MCF 10A (cell line): ENCODE results near the gene SRSF2. TPM values are rescaled to one million over a fixed set of nuclear protein-coding genes. Genes with fewer than 3 reads are reported as not detected.

ENCODE experiments used
- BruUV-seq: library from RNA; stranded (reverse); fragments of 400-500 nt; replicated peaks from 2 replicates; lab custom pipeline; 2021; lab: Mats Ljungman, UMichigan
- CTCF ChIA-PET: fragments of 300-600 bp; sonication (Branson Sonifier 250); formaldehyde crosslinking; extraction: SDS; loops from one replicate; lab custom pipeline; 2021; ENCODE audit warnings: antibody characterized with exemption, inconsistent platforms; lab: Yijun Ruan, JAX
- POLR2A ChIA-PET: fragments of 300-600, 350-650 bp; sonication (Branson Sonifier 250); formaldehyde crosslinking; extraction: SDS; loops from one replicate; lab custom pipeline; 2020; ENCODE audit warnings: antibody characterized with exemption, inconsistent platforms; lab: Yijun Ruan, JAX
- DNase-seq: peaks from one replicate; pipeline ENCODE4 v3.0.0-alpha.2; 2018; ENCODE audit not compliant: unreplicated experiment
- H3K27ac Mint-ChIP-seq: one replicate; pipeline ENCODE4 v1.8.0; 2022; ENCODE audit warnings: mild to moderate bottlenecking, low read depth, mixed read lengths; ENCODE audit not compliant: unreplicated experiment
- H3K27me3 Mint-ChIP-seq: one replicate; pipeline ENCODE4 v1.8.0; 2022; ENCODE audit warnings: mixed read lengths; ENCODE audit not compliant: insufficient read depth, unreplicated experiment
- H3K36me3 Mint-ChIP-seq: one replicate; pipeline ENCODE4 v1.8.0; 2022; ENCODE audit warnings: mild to moderate bottlenecking, moderate library complexity, mixed read lengths; ENCODE audit not compliant: insufficient read depth, unreplicated experiment
- H3K4me1 Mint-ChIP-seq: one replicate; pipeline ENCODE4 v1.8.0; 2022; ENCODE audit warnings: mixed read lengths; ENCODE audit not compliant: insufficient read depth, unreplicated experiment
- H3K4me3 Mint-ChIP-seq: one replicate; pipeline ENCODE4 v1.8.0; 2022; ENCODE audit warnings: mild to moderate bottlenecking, moderate library complexity, mixed read lengths; ENCODE audit not compliant: unreplicated experiment
- H3K9me3 Mint-ChIP-seq: one replicate; pipeline ENCODE4 v1.8.0; 2022; ENCODE audit warnings: mixed read lengths; ENCODE audit not compliant: unreplicated experiment
- intact Hi-C: fragments of 100-400 bp; cut with micrococcal nuclease; formaldehyde crosslinking; loops from 2 replicates; pipeline ENCODE4 v1.14.1; 2022
- total RNA-seq: library from RNA; stranded (reverse); gene quantifications from 2 replicates; pipeline ENCODE4 v1.2.3, GENCODE V29; 2022
- TF ChIP-seq, protein P1 (sequence below): fragments of 200-600 bp; IDR thresholded peaks from one replicate; pipeline ENCODE4 v1.8.0; 2022; ENCODE audit warnings: antibody characterized with exemption, mild to moderate bottlenecking; ENCODE audit not compliant: unreplicated experiment

Gene SRSF2
- total RNA-seq, 1 experiment from 2014 or later = 168 TPM

DNA sequence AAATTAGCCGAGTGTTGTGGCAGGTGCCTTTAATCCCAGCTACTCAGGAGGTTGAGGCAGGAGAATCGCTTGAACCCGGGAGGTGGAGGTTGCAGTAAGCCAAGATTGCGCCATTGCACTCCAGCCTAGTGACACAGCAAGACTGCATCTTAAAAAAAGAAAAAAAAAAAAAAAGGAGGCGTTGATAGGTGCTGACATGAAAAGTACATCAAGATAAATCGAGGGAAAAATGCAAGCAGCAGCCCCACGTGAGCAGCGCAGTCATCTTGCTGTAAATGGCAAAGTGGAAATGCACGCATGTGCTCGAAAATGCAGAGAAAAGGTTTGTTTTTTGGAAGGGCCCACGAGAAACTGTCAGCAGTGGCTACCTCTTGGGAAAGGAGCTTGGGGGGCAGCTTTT lies 47.3 kb downstream of the SRSF2 start:
- TF ChIP-seq, protein P1, sequence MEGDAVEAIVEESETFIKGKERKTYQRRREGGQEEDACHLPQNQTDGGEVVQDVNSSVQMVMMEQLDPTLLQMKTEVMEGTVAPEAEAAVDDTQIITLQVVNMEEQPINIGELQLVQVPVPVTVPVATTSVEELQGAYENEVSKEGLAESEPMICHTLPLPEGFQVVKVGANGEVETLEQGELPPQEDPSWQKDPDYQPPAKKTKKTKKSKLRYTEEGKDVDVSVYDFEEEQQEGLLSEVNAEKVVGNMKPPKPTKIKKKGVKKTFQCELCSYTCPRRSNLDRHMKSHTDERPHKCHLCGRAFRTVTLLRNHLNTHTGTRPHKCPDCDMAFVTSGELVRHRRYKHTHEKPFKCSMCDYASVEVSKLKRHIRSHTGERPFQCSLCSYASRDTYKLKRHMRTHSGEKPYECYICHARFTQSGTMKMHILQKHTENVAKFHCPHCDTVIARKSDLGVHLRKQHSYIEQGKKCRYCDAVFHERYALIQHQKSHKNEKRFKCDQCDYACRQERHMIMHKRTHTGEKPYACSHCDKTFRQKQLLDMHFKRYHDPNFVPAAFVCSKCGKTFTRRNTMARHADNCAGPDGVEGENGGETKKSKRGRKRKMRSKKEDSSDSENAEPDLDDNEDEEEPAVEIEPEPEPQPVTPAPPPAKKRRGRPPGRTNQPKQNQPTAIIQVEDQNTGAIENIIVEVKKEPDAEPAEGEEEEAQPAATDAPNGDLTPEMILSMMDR = no peak
- H3K36me3 Mint-ChIP-seq = peaks cover 6% of the 10 kb centered on the region
- ChIA-PET POLR2A (no interaction called here), CTCF (interaction anchor here (0.7 kb wide), 2 partner anchors 33 to 269 kb away, joined by 3 read pairs; no protein-coding TSS in a partner anchor)
- H3K9me3 Mint-ChIP-seq = no peaks in the 10 kb centered on the region
- BruUV-seq = no TSS peak
- peaks cover 9% of the 10 kb centered on the region for H3K27me3 Mint-ChIP-seq
- intact Hi-C loops = no loop called here
- DNase-seq = no peak
- no peak overlapping the region for H3K27ac Mint-ChIP-seq
- H3K4me3 Mint-ChIP-seq = no peak overlapping the region
- H3K4me1 Mint-ChIP-seq = peaks cover 8% of the 10 kb centered on the region

DNA sequence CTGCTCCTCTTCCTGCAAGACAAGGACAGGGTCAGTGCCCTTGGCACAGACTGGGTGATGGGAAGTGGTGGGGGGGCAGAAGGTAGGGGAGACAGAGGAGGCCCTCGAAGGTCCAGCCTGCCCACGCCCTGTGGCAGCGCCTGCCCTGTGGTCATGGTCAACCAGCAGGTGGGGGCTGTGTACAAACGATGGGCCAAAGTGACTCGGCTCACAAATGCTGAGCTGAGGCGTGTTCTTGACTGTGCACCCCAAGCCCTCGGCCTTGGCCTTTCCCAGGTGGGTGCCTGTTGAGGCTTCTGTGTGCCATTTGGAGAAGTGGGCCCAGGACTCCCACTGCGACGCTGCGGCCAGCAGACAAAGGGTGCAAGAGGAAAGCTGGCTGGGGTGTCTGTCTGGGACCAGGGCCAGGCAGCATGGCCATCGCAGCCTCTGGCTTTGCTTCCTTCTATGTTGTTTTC lies 48.9 kb downstream of the SRSF2 start:
- DNase-seq = peak; percentile 17
- Mint-ChIP-seq H3K4me3 (peak overlapping the region; percentile 52), H3K27ac (peak overlapping the region; percentile 20), H3K4me1 (peaks cover 8% of the 10 kb centered on the region), H3K36me3 (peaks cover 6% of the 10 kb centered on the region), H3K27me3 (peaks cover 9% of the 10 kb centered on the region), H3K9me3 (no peaks in the 10 kb centered on the region)
- intact Hi-C loops = no loop called here
- BruUV-seq = no TSS peak
- POLR2A ChIA-PET = interaction anchor here (0.7 to 1.0 kb wide), 2 partner anchors 28 to 253 kb away, joined by 3 read pairs; no protein-coding TSS in a partner anchor
- CTCF ChIA-PET = interaction anchor here (1.4 kb wide), 1 partner anchor 26 kb away, joined by 3 read pairs; no protein-coding TSS in a partner anchor
- TF ChIP-seq, protein P1 = no peak

DNA sequence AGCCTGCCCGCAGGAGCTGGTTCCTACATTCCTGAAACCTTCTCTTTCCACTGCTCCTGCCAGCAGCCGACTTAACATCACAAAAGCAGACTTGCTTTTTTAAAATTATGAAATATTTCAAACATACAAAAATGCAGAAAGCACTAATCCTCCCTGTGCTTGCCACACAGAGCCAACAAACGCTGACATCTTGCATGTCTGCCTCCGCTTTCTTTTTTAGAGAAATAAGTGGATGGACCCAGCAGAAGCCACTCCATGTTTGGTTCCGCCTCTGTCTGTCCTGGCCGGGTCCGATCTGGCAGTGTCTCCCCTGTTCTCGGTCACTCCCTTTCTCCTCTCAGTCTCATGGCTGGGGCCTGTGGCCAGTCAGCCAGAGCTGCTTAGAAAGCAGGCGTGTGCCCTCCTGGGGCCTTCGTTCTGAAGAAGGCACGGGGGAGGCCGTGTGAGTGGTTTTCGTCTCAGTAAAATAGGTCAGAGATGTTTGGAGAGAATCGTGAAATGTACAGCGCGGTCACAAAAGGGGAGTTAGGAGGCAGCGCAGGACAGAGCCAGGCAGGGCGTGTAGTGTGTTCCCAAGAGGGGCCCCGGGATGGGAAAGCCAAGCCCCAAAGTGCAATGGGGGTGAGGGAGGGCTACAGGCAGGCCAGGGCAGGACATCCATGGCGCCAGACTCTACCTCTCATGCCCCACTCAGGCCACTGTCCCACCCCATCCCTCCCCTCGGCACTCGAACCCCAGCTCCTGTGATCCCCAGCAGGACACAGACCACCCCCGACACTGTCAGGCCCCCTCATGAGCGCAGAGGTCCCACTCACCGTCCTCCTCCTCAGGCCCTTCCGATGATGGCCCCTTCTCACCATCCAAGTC lies 49.6 kb downstream of the SRSF2 start:
- POLR2A ChIA-PET = interaction anchor here (0.9 kb wide), 1 partner anchor 16 kb away, joined by 3 read pairs; no protein-coding TSS in a partner anchor
- Mint-ChIP-seq H3K36me3 (peaks cover 6% of the 10 kb centered on the region), H3K27ac (peak overlapping the region; percentile 20), H3K9me3 (no peaks in the 10 kb centered on the region), H3K4me3 (no peak overlapping the region), H3K27me3 (peaks cover 9% of the 10 kb centered on the region), H3K4me1 (peaks cover 8% of the 10 kb centered on the region)
- intact Hi-C loops = no loop called here
- BruUV-seq = no TSS peak
- CTCF ChIA-PET = interaction anchor here (0.6 to 1.4 kb wide), 2 partner anchors 27 to 72 kb away, joined by 3 read pairs; no protein-coding TSS in a partner anchor
- no peak for DNase-seq
- TF ChIP-seq, protein P1 = no peak
